ENCODE data around the gene RYR3.

Gene RYR3

GRCh38 chr15:33317896-33318295, 7.1 kb downstream of the RYR3 start:
- no peak for DNase-seq
- POLR2A ChIA-PET = no interaction called here
- no peaks in the 10 kb centered on the region for H3K36me3 ChIP-seq (ENCODE audit: control insufficient read depth in 4 of 4, insufficient read depth in 4 of 4, low read length in 3 of 4)
- no peaks in the 10 kb centered on the region for H3K9me3 ChIP-seq (ENCODE audit: control extremely low read depth in 1 of 5, control insufficient read depth in 4 of 5, insufficient read depth in 2 of 5, low read depth in 1 of 5, low read length in 4 of 5)
- peaks cover 0 to 11% (median 3%) of the 10 kb centered on the region in 5 experiments for H3K27me3 ChIP-seq (replicated peaks in 2 of 5; ENCODE audit: control insufficient read depth in 4 of 5, insufficient read depth in 5 of 5, low read length in 4 of 5)
- no peaks in the 10 kb centered on the region for H3K4me1 ChIP-seq (ENCODE audit: control extremely low read depth in 1 of 4, control insufficient read depth in 4 of 4, insufficient read depth in 4 of 4, low read length in 3 of 4)
- no peak overlapping the region for H3K4me3 ChIP-seq (ENCODE audit: control insufficient read depth in 1 of 7, extremely low read depth in 1 of 7, insufficient read depth in 4 of 7, low read depth in 2 of 7, low read length in 6 of 7)
- no peak overlapping the region for H3K27ac ChIP-seq (ENCODE audit: insufficient read depth in 1 of 2, low read depth in 1 of 2, low read length in 2 of 2, poor library complexity in 1 of 2, severe bottlenecking in 2 of 2)
- CTCF ChIA-PET = interaction anchor here (0.7 to 1.2 kb wide), 3 partner anchors 10 to 383 kb away, joined by 3 to 4 read pairs (median 3); no protein-coding TSS in a partner anchor

- CTCF ChIA-PET = interaction anchor here (1.0 to 1.3 kb wide), 2 partner anchors 7 to 381 kb away, joined by 3 to 4 read pairs; no protein-coding TSS in a partner anchor
- Histone ChIP-seq H3K9me3 (ENCODE audit: control extremely low read depth in 1 of 5, control insufficient read depth in 4 of 5, insufficient read depth in 2 of 5, low read depth in 1 of 5, low read length in 4 of 5) (no peaks in the 10 kb centered on the region), H3K27me3 (replicated peaks in 2 of 5; ENCODE audit: control insufficient read depth in 4 of 5, insufficient read depth in 5 of 5, low read length in 4 of 5) (peaks cover 0 to 6% (median 0%) of the 10 kb centered on the region in 5 experiments), H3K4me3 (ENCODE audit: control insufficient read depth in 1 of 7, extremely low read depth in 1 of 7, insufficient read depth in 4 of 7, low read depth in 2 of 7, low read length in 6 of 7) (no peak overlapping the region), H3K36me3 (ENCODE audit: control insufficient read depth in 4 of 4, insufficient read depth in 4 of 4, low read length in 3 of 4) (no peaks in the 10 kb centered on the region), H3K27ac (ENCODE audit: insufficient read depth in 1 of 2, low read depth in 1 of 2, low read length in 2 of 2, poor library complexity in 1 of 2, severe bottlenecking in 2 of 2) (no peak overlapping the region), H3K4me1 (ENCODE audit: control extremely low read depth in 1 of 4, control insufficient read depth in 4 of 4, insufficient read depth in 4 of 4, low read length in 3 of 4) (peaks cover 0 to 5% (median 0%) of the 10 kb centered on the region in 4 experiments)
- no peak for DNase-seq
- 100% methylated on average over 1 of the region's 1 CpG for WGBS (ENCODE audit: insufficient coverage)
- POLR2A ChIA-PET = interaction anchor here (0.7 kb wide), 1 partner anchor 10 kb away, joined by 3 read pairs; no protein-coding TSS in a partner anchor
Measured at GRCh38 chr15:33320017-33320416, 9.2 kb downstream of the RYR3 start.

DNA sequence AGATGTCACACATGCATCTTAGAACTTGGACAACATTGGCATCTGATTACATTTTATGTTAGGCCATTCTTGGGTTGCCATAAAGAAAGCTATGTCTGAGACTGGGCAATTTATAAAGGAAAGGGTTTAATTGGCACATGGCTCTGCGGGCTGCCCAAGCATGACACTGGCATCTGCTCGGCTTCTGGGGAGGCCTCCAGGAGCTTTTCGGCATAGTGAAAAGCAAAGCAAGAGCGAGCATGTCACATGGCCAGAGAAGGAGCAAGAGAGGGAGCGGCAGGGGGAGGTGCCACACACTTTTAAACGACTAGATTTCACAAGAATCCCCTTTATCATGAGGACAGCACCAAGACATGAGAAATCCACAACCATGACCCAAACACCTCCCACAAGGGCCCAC, 11.3 kb downstream of the RYR3 start:
- 100% methylated on average over 4 of the region's 6 CpGs for WGBS (ENCODE audit: insufficient coverage)
- H3K4me1 ChIP-seq (ENCODE audit: control extremely low read depth in 1 of 4, control insufficient read depth in 4 of 4, insufficient read depth in 4 of 4, low read length in 3 of 4) = peaks cover 0 to 5% (median 0%) of the 10 kb centered on the region in 4 experiments
- CTCF ChIA-PET = no interaction called here

GRCh38 chr15:33324609-33325008, 13.8 kb downstream of the RYR3 start:
- Histone ChIP-seq H3K4me1 (ENCODE audit: control extremely low read depth in 1 of 4, control insufficient read depth in 4 of 4, insufficient read depth in 4 of 4, low read length in 3 of 4) (peaks cover 0 to 5% (median 0%) of the 10 kb centered on the region in 4 experiments), H3K4me3 (ENCODE audit: control insufficient read depth in 1 of 7, extremely low read depth in 1 of 7, insufficient read depth in 4 of 7, low read depth in 2 of 7, low read length in 6 of 7) (no peak overlapping the region), H3K36me3 (ENCODE audit: control insufficient read depth in 4 of 4, insufficient read depth in 4 of 4, low read length in 3 of 4) (no peaks in the 10 kb centered on the region), H3K27ac (ENCODE audit: insufficient read depth in 1 of 2, low read depth in 1 of 2, low read length in 2 of 2, poor library complexity in 1 of 2, severe bottlenecking in 2 of 2) (no peak overlapping the region), H3K9me3 (ENCODE audit: control extremely low read depth in 1 of 5, control insufficient read depth in 4 of 5, insufficient read depth in 2 of 5, low read depth in 1 of 5, low read length in 4 of 5) (no peaks in the 10 kb centered on the region), H3K27me3 (replicated peaks in 2 of 5; ENCODE audit: control insufficient read depth in 4 of 5, insufficient read depth in 5 of 5, low read length in 4 of 5) (no peaks in the 10 kb centered on the region)
- 100% methylated on average over 1 of the region's 2 CpGs for WGBS (ENCODE audit: insufficient coverage)
- POLR2A ChIA-PET = no interaction called here
- DNase-seq = no peak
- CTCF ChIA-PET = interaction anchor here (1.5 kb wide), 1 partner anchor 334 kb away, joined by 3 read pairs; no protein-coding TSS in a partner anchor

More for the DNA sequence above, 11.3 kb downstream of the RYR3 start:
- no peak for DNase-seq
- POLR2A ChIA-PET = no interaction called here
- H3K9me3 ChIP-seq (ENCODE audit: control extremely low read depth in 1 of 5, control insufficient read depth in 4 of 5, insufficient read depth in 2 of 5, low read depth in 1 of 5, low read length in 4 of 5) = no peaks in the 10 kb centered on the region
- H3K27me3 ChIP-seq (replicated peaks in 2 of 5; ENCODE audit: control insufficient read depth in 4 of 5, insufficient read depth in 5 of 5, low read length in 4 of 5) = peaks cover 0 to 6% (median 0%) of the 10 kb centered on the region in 5 experiments
- H3K27ac ChIP-seq (ENCODE audit: insufficient read depth in 1 of 2, low read depth in 1 of 2, low read length in 2 of 2, poor library complexity in 1 of 2, severe bottlenecking in 2 of 2) = no peak overlapping the region
- no peak overlapping the region for H3K4me3 ChIP-seq (ENCODE audit: control insufficient read depth in 1 of 7, extremely low read depth in 1 of 7, insufficient read depth in 4 of 7, low read depth in 2 of 7, low read length in 6 of 7)
- no peaks in the 10 kb centered on the region for H3K36me3 ChIP-seq (ENCODE audit: control insufficient read depth in 4 of 4, insufficient read depth in 4 of 4, low read length in 3 of 4)

DNA sequence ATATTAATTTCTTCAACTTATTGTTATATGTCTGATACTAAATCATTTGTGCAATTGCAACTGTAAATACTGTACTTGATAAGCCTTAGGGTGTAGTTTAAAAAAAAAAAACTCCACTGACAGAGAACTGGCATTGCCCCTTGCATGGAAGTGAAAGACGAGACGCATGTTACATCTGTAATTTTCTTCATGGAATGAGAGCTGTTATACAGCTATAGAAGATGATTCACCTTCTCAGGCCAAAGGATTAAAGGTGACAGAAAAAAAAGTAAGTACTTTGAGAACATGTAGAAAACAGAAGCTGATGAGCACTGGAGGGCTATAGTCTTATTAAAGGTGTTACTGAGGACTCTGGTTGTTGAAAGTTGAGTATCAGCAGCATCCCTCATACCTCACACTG, 16.1 kb downstream of the RYR3 start:
- Histone ChIP-seq H3K27ac (ENCODE audit: insufficient read depth in 1 of 2, low read depth in 1 of 2, low read length in 2 of 2, poor library complexity in 1 of 2, severe bottlenecking in 2 of 2) (no peak overlapping the region), H3K4me3 (ENCODE audit: control insufficient read depth in 1 of 7, extremely low read depth in 1 of 7, insufficient read depth in 4 of 7, low read depth in 2 of 7, low read length in 6 of 7) (no peak overlapping the region), H3K36me3 (ENCODE audit: control insufficient read depth in 4 of 4, insufficient read depth in 4 of 4, low read length in 3 of 4) (no peaks in the 10 kb centered on the region), H3K9me3 (ENCODE audit: control extremely low read depth in 1 of 5, control insufficient read depth in 4 of 5, insufficient read depth in 2 of 5, low read depth in 1 of 5, low read length in 4 of 5) (no peaks in the 10 kb centered on the region), H3K4me1 (ENCODE audit: control extremely low read depth in 1 of 4, control insufficient read depth in 4 of 4, insufficient read depth in 4 of 4, low read length in 3 of 4) (peaks cover 0 to 5% (median 0%) of the 10 kb centered on the region in 4 experiments), H3K27me3 (replicated peaks in 2 of 5; ENCODE audit: control insufficient read depth in 4 of 5, insufficient read depth in 5 of 5, low read length in 4 of 5) (peaks cover 0 to 2% (median 0%) of the 10 kb centered on the region in 5 experiments)
- ChIA-PET POLR2A (no interaction called here), CTCF (interaction anchor here (1.5 kb wide), 1 partner anchor 9 kb away, joined by 3 read pairs; no protein-coding TSS in a partner anchor)
- WGBS (ENCODE audit: insufficient coverage) = 100% methylated on average over 2 of the region's 2 CpGs
- DNase-seq = no peak

GRCh38 chr15:33328106-33328505, 17.3 kb downstream of the RYR3 start:
- no peaks in the 10 kb centered on the region for H3K9me3 ChIP-seq (ENCODE audit: control extremely low read depth in 1 of 5, control insufficient read depth in 4 of 5, insufficient read depth in 2 of 5, low read depth in 1 of 5, low read length in 4 of 5)
- H3K36me3 ChIP-seq (ENCODE audit: control insufficient read depth in 4 of 4, insufficient read depth in 4 of 4, low read length in 3 of 4) = no peaks in the 10 kb centered on the region
- peaks cover 0 to 2% (median 0%) of the 10 kb centered on the region in 5 experiments for H3K27me3 ChIP-seq (replicated peaks in 2 of 5; ENCODE audit: control insufficient read depth in 4 of 5, insufficient read depth in 5 of 5, low read length in 4 of 5)
- ChIA-PET POLR2A (no interaction called here), CTCF (interaction anchor here (1.0 to 1.5 kb wide), 2 partner anchors 10 to 18 kb away, joined by 3 read pairs; no protein-coding TSS in a partner anchor)
- WGBS (ENCODE audit: insufficient coverage) = 42% methylated on average over 3 of the region's 3 CpGs
- no peak for DNase-seq
- peaks cover 0 to 5% (median 0%) of the 10 kb centered on the region in 4 experiments for H3K4me1 ChIP-seq (ENCODE audit: control extremely low read depth in 1 of 4, control insufficient read depth in 4 of 4, insufficient read depth in 4 of 4, low read length in 3 of 4)
- no peak overlapping the region for H3K27ac ChIP-seq (ENCODE audit: insufficient read depth in 1 of 2, low read depth in 1 of 2, low read length in 2 of 2, poor library complexity in 1 of 2, severe bottlenecking in 2 of 2)
- no peak overlapping the region for H3K4me3 ChIP-seq (ENCODE audit: control insufficient read depth in 1 of 7, extremely low read depth in 1 of 7, insufficient read depth in 4 of 7, low read depth in 2 of 7, low read length in 6 of 7)

DNA sequence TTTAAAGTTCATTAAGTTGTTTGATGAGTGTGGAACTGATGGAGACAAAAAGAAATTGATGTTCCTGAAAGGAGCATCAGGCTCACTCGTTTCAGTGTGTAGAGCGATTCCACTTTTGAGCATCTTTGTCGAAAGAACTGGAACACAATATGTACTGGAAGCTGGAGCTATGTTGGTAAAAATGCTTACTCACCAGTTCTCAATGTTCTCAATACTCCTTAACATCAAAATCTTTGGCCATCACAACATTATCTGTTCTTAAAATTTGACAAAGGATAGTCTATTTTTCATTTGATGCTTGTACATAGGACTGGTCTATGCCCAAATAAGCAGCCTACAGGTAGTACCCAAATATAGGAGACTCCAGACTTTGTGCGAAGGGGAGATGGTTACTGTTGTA, 18.7 kb downstream of the RYR3 start:
- WGBS (ENCODE audit: insufficient coverage) = 89% methylated on average over 1 of the region's 4 CpGs
- Histone ChIP-seq H3K27me3 (replicated peaks in 2 of 5; ENCODE audit: control insufficient read depth in 4 of 5, insufficient read depth in 5 of 5, low read length in 4 of 5) (peaks cover 0 to 4% (median 0%) of the 10 kb centered on the region in 5 experiments), H3K27ac (ENCODE audit: insufficient read depth in 1 of 2, low read depth in 1 of 2, low read length in 2 of 2, poor library complexity in 1 of 2, severe bottlenecking in 2 of 2) (no peak overlapping the region), H3K9me3 (ENCODE audit: control extremely low read depth in 1 of 5, control insufficient read depth in 4 of 5, insufficient read depth in 2 of 5, low read depth in 1 of 5, low read length in 4 of 5) (no peaks in the 10 kb centered on the region), H3K4me3 (ENCODE audit: control insufficient read depth in 1 of 7, extremely low read depth in 1 of 7, insufficient read depth in 4 of 7, low read depth in 2 of 7, low read length in 6 of 7) (no peak overlapping the region), H3K4me1 (ENCODE audit: control extremely low read depth in 1 of 4, control insufficient read depth in 4 of 4, insufficient read depth in 4 of 4, low read length in 3 of 4) (no peaks in the 10 kb centered on the region), H3K36me3 (ENCODE audit: control insufficient read depth in 4 of 4, insufficient read depth in 4 of 4, low read length in 3 of 4) (no peaks in the 10 kb centered on the region)
- CTCF ChIA-PET = no interaction called here
- POLR2A ChIA-PET = no interaction called here
- no peak for DNase-seq
